ENCODE results near the gene NOX4. TPM values are rescaled to one million over a fixed set of nuclear protein-coding genes. Genes with fewer than 3 reads are reported as not detected.

NOX4 gene
- total RNA-seq, 1 experiment from 2014 or later: 3.0 TPM

DNA sequence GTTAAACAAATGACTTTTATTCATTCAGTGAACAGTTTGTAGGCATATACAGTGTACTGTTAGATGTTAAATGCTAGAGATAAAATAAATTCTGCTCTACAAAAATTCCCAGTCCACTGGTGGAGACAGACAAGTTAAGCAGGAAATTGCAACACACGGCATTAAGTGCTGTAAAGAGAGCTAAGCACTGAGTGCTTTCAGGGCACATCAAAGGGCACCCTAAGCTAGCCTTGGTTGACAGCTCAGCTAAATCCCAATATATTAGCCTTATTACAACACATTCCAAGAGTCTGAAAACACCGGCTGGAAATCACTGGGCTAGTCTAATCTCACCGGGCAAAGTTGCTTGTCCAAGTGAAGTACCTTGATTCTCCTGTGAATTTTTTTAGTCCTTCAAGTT lies 55.1 kb downstream of the NOX4 start:
- Histone ChIP-seq H2BK15ac (ENCODE audit: low read depth, low read length) (no peak overlapping the region), H2AFZ (ENCODE audit: low read length) (no peak overlapping the region), H3K18ac (ENCODE audit: insufficient read length, low read depth, low read length) (no peak overlapping the region), H3K4me1 (ENCODE audit: insufficient read depth, low read length) (no peaks in the 10 kb centered on the region), H3K56ac (ENCODE audit: insufficient read length, low read depth, low read length) (no peak overlapping the region), H3T11ph (ENCODE audit: low read length) (no peak overlapping the region), H3K27me3 (ENCODE audit: insufficient read depth, low read length) (no peaks in the 10 kb centered on the region), H4K8ac (replicated peaks; ENCODE audit: insufficient read length, low read depth, low read length) (no peak overlapping the region), H2AK5ac (ENCODE audit: insufficient read length, low read length) (no peak overlapping the region), H3K79me2 (ENCODE audit: insufficient read depth, low read length) (no peaks in the 10 kb centered on the region), H3K9ac (ENCODE audit: extremely low read depth, insufficient read length, low read length) (no peak overlapping the region), H2BK20ac (ENCODE audit: low read depth, low read length, poor library complexity, severe bottlenecking) (no peak overlapping the region), H2BK12ac (ENCODE audit: insufficient read length, low read depth, low read length) (no peak overlapping the region), H3K14ac (ENCODE audit: insufficient read depth, low read length) (no peak overlapping the region), H4K5ac (ENCODE audit: insufficient read length, low read depth, low read length) (no peak overlapping the region), H3K4ac (ENCODE audit: low read depth, low read length) (no peak overlapping the region), H2BK5ac (ENCODE audit: insufficient read length, low read length) (no peak overlapping the region), H3K4me2 (ENCODE audit: insufficient read depth, insufficient read length, low read length) (no peak overlapping the region), H4K91ac (ENCODE audit: insufficient read length, low read depth, low read length) (no peak overlapping the region), H2BK120ac (ENCODE audit: low read depth, low read length, poor library complexity, severe bottlenecking) (no peak overlapping the region), H3K27ac (ENCODE audit: insufficient read length, low read depth, low read length) (no peak overlapping the region), H3K23me2 (ENCODE audit: insufficient read length, low read depth, low read length, poor library complexity, severe bottlenecking) (no peaks in the 10 kb centered on the region), H3K9me3 (ENCODE audit: control insufficient read depth, low read depth, low read length) (no peaks in the 10 kb centered on the region), H4K20me1 (ENCODE audit: control insufficient read depth, insufficient read depth, insufficient read length) (no peaks in the 10 kb centered on the region), H3K79me1 (ENCODE audit: insufficient read depth, low read depth, low read length, poor library complexity, severe bottlenecking) (no peaks in the 10 kb centered on the region), H3K23ac (ENCODE audit: insufficient read length, low read depth, low read length) (no peak overlapping the region)
- no peak overlapping the region for H3K27ac Mint-ChIP-seq
- no peaks in the 10 kb centered on the region; a peak in 1 of 7 replicates for H3K36me3 Mint-ChIP-seq (ENCODE audit: insufficient read depth in 1 of 3, low read depth in 3 of 3)
- TF ChIP-seq, protein P1, sequence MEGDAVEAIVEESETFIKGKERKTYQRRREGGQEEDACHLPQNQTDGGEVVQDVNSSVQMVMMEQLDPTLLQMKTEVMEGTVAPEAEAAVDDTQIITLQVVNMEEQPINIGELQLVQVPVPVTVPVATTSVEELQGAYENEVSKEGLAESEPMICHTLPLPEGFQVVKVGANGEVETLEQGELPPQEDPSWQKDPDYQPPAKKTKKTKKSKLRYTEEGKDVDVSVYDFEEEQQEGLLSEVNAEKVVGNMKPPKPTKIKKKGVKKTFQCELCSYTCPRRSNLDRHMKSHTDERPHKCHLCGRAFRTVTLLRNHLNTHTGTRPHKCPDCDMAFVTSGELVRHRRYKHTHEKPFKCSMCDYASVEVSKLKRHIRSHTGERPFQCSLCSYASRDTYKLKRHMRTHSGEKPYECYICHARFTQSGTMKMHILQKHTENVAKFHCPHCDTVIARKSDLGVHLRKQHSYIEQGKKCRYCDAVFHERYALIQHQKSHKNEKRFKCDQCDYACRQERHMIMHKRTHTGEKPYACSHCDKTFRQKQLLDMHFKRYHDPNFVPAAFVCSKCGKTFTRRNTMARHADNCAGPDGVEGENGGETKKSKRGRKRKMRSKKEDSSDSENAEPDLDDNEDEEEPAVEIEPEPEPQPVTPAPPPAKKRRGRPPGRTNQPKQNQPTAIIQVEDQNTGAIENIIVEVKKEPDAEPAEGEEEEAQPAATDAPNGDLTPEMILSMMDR (conservative IDR thresholded peaks at IDR 0.05): no peak
- H3K4me1 Mint-ChIP-seq: no peaks in the 10 kb centered on the region
- DNase-seq: no peak
- WGBS (ENCODE audit: extremely low coverage, insufficient read length, low lambda C conversion rate): no CpG with 5 or more reads among the region's 3 CpGs
- H3K9me3 Mint-ChIP-seq: no peaks in the 10 kb centered on the region
- no peaks in the 10 kb centered on the region for H3K27me3 Mint-ChIP-seq (ENCODE audit: low read depth)
- H3K4me3 Mint-ChIP-seq: no peak overlapping the region
